Activated T-helper 1 cell treated with Interleukin-2 at 50 U/mL for 16 hours (primary cell): ENCODE data around the gene NUP85.
"Not testable (repeated sequence)": the region's sequence is repeated elsewhere in the genome, so short reads cannot be mapped to it uniquely, and the experiment has no call there.

Experiments
- DNase-seq: peaks from one replicate; pipeline ENCODE4 v3.0.0-alpha.2; 2020; ENCODE audit warnings: low read depth

The NUP85 gene

GRCh38 chr17:75205037-75205792 is at the start of gene NUP85:
NUP85 (plus strand) TSS chr17:75205679; CDS start chr17:75205762, 83 bp downstream.
- DNase-seq, result peak; percentile 87

- DNase-seq, result not testable (repeated sequence)
Observed at GRCh38 chr17:75158480-75158879, 47.0 kb upstream of the NUP85 start.

DNA sequence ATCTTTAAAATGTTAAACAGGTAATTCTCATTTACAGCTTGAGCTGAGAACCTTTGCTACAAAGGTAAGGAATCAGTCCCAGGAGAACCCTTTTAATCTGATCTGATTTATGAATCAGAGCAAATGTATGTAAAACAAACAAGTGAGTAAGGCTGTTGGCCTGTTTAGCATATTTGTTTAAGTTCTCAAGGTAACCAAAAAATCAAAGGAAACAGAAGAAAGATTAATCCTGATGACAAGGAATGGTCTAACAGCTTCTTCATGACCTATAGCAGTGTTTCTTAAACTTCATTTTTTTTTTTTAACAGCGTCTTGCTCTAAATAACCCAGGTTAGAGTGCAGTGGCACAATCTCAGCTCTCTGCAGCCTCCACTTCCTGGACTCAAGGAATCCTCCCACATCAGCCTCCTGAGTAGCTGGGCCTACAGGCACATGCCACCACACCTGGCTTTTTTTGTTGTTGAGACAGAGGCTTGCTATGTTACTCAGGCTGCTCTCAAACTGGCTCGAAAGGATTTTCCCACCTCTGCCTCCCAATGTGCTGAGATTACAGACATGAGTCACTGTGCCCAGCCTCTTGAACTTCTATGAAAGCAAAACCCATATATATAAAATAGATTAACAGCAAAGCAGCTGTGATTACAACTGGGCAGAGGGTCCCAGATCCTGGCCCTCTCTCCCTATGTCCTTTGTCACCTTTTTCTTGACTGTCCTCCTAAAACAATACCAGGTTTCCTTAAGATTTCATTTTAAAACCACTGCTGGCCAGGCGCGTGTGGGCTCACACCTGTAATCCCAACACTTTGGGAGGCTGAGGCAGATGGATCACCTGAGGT is 46.1 kb upstream of the NUP85 start:
- no peak for DNase-seq

DNA sequence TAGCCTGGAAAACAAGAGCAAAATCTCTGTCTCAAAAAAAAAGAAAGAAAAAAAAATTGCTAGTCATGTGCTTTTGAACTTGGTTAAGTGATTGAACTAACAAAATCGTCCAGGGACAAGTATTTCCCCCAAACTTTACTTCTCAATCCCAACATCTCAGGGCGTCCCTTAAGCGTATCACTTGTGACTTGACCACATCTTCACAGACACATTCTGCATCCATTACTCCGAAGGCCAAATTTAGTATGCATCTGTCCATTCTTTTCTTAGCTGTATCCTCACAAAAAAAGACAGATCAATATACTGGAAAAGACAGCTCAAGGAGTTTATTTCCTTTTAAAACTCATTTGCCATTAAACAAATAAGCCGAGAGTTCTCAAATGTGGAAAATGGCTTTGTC is 45.3 kb upstream of the NUP85 start:
- DNase-seq, result no peak

DNA sequence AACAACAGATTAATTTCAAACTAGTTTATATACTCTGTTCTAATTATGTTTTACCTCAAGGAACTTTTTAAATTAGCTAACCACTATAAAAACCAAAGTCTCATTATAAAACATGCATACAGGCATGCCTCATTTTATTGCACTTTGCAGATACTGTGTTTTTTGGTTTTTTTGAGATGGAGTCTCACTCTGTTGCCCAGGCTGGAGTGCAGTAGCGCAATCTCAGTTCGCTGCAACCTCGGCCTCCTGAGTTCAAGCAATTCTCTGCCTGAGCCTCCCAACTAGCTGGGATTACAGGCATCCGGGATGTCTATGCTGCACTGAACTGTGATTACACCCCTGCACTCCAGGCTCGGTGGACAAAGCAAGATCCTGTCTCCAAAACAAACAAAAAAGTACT is 42.4 kb upstream of the NUP85 start:
- no peak for DNase-seq

DNA sequence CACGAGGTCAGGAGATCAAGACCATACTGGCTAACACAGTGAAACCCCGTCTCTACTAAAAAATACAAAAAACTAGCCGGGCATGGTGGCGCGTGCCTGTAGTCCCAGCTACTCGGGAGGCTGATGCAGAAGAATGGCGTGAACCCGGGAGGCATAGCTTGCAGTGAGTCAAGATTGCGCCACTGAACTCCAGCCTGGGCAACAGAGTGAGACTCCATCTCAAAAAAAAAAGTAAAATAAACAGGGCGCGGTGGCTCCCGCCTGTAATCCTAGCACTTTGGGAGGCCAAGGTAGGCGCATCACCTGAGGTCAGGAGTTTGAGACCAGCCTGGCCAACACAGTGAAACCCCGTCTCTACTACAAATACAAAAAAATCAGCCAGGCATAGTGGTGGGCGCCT is 40.9 kb upstream of the NUP85 start:
- not testable (repeated sequence) for DNase-seq

DNA sequence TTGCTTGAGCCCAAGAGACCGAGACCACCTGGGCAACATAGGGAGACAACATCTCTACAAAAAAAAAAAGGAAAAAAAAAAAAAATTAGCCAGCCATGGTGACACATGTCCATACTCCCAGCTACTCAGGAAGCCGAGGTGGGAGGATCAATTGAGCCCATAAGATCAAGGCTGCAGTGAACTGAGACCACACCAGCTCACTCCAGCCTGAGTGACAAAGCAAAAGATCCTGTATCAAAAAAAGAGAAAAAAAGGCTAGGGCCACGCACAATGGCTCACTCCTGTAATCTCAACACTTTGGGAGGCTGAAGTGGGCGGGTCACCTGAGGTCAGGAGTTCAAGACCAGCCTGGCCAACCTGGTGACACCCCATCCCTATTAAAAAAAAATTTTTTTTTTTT is 36.5 kb upstream of the NUP85 start:
- no peak for DNase-seq

DNA sequence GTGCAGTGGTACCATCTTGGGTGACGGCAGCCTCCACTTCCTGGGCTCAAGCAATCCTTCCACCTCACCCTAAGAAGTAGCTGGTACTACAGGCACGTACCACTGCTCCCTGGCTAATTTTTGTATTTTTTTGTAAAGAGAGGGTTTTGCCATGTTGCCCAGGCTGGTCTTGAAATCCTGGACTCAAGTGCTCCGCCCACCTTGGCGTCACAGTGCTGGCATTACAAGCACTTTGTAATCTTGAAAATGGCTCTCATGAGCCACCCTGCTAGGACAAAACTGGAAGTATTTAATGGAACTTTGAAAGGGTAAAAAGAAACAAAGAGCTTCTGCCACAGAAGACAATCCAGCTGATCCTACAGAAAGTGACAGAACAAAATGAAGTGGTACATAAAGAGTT is 32.0 kb upstream of the NUP85 start:
- no peak for DNase-seq

DNA sequence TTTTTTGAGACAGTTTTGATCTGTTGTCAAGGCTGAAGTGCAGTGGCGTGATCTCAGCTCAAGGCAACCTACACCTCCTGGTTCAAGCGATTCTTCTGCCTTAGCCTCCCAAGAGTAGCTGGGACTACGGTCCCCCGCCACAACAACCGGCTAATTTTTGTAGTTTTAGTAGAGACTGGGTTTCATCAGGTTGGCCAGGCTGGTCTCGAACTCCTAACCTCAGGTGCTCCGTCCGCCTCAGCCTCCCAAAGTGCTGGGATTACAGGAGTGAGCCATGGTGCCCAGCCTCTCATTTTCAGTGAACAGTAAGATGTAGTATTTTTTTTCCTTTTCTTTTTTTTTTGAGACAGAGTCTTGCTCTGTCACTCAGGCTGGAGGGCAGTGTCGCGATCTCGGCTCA is 30.5 kb upstream of the NUP85 start:
- DNase-seq, result no peak

- DNase-seq, result no peak
Observed at GRCh38 chr17:75176625-75177024, 28.9 kb upstream of the NUP85 start.

DNA sequence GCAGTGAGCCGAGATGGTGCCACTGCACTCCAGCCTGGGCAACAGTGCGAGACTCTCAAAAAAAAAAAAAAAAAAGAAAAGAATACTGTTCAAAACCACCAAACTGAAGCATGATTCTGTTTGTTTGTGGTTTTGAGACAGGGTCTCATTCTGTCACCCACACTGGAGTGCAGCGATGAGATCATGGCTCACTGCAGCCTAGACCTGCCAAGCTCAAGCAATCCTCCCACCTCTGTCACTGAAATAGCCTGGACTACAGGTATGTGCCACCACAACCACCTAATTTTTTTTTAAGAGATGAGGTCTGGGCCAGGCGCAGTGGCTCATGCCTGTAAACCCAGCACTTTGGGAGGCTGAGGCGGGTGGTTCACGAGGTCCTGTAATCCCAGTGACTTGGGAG is 27.0 kb upstream of the NUP85 start:
- DNase-seq, result no peak

DNA sequence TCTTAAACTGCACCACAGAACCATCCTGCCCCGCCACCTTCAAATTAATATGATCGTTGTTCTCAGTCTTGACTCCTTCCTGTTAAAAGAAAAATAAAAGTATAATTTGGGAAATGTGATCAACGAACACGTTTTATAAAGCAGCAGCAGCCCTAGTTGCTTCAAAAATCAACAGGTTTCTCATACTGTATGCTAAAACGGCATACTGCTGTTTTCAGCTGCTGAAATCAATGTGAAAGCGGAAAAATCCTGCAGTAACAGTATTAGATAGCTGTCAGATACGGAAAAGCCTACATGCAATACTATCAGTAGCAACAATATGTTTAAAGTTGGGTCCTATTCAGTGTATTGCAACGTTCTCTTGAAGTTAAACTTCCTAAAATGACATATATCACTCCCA is 24.4 kb upstream of the NUP85 start:
- no peak for DNase-seq

DNA sequence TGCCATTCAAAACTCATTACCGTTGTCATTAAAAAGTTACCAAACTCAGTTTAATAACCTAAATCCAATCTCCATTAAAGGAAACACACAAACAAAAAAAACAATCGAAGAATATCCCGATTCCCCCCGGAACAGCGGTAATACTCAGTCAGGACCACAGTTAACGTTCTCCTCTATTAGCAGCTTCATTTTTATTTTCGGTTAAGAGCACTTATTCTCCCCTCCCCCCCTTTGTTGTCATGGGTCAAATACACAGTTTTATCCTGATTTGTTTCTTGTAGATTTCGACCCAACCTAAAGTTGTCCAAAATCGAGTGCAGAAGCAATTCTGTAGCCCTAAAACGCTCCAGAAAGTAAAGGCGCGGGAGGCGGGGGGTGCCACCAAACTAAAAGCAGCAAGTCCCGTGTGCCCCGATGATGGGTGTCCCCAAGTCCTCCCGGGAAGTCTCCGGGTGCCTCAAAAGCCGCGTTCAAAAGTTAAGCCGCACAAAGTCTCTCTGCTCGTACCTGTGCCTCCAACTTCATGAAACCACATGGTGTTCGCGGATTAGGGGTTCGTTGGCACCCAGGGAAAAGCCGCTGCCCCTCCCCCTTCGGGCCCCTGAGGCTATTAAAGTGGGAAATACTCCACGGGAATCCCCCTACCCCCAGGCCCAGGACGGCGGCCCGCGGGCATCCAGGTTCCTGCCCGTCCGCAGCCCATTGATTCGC is 23.7 kb upstream of the NUP85 start:
- DNase-seq, result peak; percentile 12

GRCh38 chr17:75182319-75182568 is 23.2 kb upstream of the NUP85 start:
- no peak for DNase-seq

GRCh38 chr17:75182569-75183436 is 22.7 kb upstream of the NUP85 start, which contains the start of gene SUMO2:
SUMO2 (minus strand) TSS chr17:75182959; CDS start chr17:75182834, 125 bp downstream.
- DNase-seq, result peak; percentile 95

GRCh38 chr17:75183999-75184884 is 21.2 kb upstream of the NUP85 start:
- no peak for DNase-seq

DNA sequence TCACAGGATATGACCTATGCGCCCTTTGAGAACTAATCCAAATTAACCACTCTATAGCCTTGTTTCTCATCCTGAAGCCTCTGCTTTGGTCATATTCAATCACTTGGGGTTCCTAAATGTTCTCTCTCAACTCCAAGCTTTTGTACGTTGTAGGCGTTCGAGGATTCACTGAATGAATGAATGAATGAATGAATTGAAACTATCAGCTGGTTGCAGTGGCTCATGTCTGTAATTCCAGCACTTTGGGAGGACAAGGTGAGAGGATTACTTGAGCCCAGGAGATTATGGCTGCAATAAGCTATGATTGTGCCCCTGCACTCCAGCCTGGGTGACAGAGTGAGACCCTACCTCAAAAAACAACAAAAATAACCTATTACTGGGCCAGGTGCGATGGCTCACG is 16.9 kb upstream of the NUP85 start:
- DNase-seq, result no peak

GRCh38 chr17:75191584-75191983 is 13.9 kb upstream of the NUP85 start:
- DNase-seq, result no peak

DNA sequence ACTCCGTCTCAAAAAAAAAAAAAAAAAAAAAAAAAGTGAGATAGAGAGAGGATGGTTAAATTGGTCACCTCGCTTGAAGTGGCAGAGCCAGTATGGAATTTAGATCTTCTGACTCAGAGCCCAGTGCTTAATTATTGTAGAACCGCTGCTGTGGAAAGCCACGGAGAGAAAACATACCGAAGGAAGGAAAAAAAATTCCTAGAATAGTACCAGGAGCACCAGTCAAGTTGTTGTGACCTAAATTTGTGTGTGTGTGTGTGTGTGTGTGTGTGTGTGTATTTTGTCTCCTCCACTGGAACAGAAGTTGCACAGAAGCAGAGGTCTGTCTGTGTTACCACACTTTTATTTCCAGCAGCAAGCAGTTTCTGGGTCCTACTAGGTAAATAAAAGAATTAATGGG is 10.6 kb upstream of the NUP85 start:
- no peak for DNase-seq

DNA sequence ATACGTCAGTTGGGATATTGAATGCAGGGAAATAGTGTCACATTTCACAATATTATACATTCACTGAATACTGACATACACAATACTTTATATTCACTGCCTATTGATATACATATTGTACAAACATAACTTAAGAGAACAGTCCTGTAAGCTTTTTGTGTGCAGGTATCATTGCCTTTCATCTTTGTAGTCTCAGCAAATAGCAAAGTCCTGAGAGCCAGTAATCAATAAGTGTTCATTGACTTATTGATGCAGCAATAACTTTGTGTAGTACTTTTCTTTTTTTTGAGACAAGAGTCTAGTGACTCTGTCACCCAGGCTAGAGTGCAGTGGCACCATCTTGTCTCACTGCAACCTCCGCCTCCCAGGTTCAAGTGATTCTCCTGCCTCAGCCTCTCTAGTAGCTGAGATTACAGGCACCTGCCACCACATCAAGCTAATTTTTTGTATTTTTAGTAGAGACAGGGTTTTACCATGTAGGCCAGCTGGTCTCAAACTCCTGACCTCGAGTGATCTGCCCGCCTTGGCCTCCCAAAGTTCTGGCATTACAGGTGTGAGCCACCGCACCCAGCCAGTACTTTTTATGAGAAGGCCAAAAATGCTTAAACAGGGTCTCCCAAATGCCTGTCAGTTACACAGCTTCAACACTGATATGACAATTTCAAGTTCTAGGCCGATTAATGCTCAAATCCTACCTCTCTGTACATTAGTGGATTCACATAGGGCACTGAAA is 5.4 kb upstream of the NUP85 start:
- DNase-seq, result no peak
